GM18861 (cell line): Measurements from ENCODE around the gene TRPV3.
"Not testable (repeated sequence)": the region's sequence is repeated elsewhere in the genome, so short reads cannot be mapped to it uniquely, and the experiment has no call there.

ENCODE experiments used
- ATAC-seq: cut with Tn5 transposase; IDR thresholded peaks from one replicate; pipeline ENCODE4 v1.9.1; 2021; ENCODE audit not compliant: unreplicated experiment

TRPV3 gene

DNA sequence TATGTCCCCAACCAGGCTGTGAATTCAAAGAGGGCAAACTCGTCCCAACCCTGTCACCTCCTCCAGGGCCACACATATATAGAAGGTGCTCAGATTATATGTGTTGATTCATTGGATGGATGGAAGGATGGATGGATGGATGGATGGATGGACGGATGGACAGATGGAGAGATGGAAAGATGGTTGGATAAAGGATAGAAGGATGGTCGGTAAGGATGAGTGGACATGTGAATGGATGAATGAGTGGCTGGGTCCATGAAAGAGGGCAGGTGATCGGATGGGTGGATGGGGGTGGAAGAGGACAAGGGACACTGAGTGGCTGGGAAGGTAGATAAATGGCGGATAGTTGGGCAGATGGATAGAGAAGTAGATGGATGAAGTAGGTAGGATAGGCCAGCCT lies 30.1 kb downstream of the TRPV3 start:
- ATAC-seq = no peak

DNA sequence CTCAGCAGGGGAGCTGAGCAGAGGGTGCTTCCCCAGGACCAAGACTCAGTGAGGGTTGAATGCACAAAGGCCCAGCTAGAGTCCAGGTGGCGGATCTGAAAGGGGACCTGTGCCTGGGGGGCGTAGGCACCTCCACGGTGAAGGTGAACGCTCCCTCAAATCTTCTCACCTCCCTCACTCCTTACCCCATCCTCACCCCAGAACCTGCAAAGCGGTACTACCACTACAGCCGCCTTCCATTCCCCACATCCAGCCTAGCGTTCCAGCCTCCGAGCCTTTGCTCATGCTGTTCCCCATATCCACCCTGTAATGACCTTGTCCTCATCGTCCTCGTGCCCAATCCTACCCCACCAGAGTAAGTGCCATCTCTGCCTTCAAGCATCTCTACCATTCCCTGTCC lies 30.6 kb downstream of the TRPV3 start:
- ATAC-seq = no peak

DNA sequence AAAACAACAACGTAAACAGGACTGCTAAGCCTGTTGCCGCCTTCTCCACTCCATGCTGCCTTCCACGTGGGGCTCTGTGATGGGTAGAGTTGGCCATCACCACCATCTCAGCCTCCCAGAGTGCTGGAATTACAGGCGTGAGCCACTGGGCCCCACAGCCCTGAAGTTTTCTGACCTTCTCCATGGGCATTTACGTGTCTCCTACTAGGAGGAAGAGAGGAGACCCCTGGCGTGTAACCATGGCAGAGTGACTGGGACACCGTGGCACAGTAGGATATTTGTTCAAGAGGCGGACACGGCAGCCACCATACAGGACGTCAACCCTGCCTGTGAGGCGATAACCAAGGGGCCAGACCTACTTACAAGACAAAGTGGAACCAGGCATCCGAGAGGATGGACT lies 31.1 kb downstream of the TRPV3 start:
- no peak for ATAC-seq

DNA sequence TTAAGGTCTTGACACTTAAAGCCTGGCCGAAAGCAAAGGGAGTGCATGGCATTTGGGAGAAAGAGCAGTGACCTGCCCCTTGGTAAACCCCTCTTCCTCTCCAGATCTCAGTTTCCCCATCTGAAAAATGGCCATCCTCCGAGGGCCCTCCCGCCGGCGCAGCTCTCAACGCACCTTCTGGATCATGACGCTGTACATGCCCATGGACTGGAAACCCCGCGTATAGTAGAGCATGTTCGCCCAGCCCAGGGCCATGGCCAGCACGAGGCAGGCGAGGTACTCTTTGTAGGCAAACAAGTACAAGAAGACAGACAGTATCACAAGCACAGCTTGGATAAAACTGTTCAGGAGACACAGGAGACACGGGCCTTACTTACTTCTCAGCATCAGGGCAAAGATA lies 33.6 kb downstream of the TRPV3 start:
- no peak for ATAC-seq

- ATAC-seq = not testable (repeated sequence)
These were observed 38.1 kb downstream of the TRPV3 start for GRCh38 chr17:3519472-3519871.

DNA sequence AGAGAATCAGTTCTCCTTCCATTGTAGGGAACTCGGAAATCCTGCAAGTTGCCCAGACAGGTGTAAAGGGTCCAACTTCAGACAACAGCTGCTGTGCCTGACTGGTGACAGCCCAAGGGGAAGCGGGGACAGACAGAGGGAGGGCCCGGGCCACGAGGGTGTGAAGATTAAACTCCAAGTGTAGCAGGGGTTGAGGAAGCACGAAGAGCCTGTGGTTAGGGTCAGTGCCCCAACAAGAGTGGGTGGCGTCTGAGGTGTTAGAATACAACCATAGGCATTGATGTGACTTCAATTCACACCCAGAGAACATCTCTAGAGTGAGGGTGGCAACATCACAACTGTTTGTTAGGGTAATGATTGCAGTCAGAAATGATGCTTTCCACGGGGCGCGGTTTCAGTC lies 42.7 kb downstream of the TRPV3 start:
- ATAC-seq = no peak

DNA sequence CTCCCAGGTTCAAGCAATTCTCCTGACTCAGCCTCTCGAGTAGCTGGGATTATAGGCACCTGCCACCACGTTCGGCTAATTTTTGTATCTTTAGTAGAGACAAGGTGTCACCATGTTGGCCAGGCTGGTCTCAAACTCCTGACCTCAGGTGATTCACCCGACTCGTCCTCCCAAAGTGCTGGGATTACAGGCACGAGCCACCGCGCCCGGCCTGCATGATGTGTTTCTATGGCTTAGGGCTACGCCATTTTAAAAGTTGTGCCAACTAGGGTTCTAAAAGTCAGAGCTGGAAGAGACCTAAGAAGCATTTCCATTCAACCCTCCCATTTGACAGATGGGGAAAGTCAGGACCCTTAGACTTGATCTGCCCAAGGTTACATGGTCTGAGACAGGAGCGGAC lies 43.4 kb downstream of the TRPV3 start:
- ATAC-seq = not testable (repeated sequence)

DNA sequence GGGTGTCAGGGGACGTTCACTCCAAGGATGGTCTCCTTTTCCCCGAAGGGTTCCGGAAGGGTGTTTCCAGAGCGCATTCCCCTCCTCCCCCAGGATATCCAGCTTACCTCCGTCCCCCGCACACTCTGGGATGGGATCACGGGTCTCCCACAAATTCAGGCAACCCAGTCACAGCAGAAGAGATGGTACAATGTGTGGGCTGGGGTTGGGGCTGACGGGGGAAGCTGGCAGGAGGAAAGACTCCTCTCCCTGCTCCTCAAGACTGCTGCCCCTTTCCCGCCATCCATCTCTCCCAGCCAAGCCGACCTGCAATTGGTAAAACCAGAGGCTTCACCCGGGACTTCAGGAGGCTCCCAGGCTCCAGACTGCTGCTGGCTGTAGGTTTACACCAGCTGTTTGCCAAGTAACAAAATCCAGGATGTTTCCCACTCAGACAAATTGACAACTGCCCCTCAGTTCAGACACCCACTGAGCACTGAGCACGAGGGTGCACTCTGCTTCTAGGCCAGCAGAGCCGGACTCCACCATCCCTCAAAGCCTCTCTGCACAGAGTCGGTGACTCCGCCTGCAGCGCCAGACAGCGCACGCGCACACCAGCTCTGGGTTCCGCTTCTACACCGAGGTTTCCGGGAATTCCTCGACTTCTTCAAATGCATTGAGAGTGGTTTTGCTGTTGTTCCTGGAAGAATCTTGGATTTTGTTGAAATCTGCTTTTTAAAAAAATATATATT lies 44.1 kb downstream of the TRPV3 start:
- no peak for ATAC-seq

DNA sequence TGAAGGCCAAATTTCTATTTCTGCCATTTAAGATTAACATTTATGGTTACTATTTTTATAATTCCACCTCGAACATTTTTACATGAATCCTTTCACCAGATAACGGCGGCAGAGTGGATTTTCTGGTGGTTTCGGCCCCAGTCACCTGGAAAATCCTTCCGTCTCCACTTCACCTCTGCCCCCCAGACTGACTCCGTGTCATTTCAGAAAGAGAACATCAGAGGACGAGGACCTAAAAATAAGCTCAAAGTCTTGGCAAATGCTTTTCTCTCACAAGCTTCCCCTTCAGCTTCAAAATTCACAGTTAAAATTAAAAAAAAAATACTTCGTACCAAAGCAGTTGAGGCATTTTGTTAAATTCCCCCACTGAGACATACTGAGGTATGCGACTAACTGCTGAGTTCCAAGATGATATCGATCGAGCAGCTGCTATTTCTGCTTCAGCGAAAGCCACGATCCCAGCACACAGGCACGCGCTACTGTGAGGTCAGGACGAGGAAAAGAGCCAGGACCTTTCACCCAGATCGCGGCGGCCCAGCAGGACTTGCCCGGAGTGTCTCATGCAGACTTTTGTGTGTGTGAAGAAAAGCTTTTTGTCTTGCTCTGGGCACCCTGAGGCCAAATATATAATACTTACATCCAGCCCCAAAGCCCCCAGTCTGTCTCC lies 45.0 kb downstream of the TRPV3 start:
- no peak for ATAC-seq

DNA sequence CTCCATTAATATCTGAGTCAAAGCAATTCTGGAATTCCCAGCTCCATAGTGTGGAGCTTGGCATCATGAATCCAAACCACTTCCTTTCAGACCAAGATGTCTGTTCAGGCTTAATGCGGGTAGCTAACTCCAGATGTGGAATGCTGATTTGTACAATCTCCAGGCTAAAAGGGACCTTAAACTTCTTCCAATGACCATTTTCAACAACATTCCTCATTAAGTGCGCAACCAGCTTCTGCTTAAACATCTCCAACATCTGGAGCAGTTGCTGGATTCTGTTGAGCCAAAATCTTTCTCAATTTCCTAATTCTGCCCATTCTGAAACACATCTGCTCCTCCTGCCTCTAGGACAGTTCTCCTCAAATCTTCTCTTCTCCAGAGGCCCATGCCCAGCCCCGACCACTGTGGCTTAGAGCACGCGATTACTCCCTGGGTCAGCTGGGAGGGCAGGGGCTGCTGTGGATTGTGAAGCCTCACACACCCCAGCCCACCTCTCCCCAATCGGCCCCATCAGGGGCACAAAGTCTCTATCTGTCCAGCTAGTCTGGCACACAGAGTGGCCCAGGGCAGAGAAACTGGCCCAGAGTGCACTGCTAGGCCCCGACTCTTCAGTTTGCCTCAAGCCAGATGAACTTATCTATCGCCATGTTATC lies 45.6 kb downstream of the TRPV3 start:
- ATAC-seq = no peak

GRCh38 chr17:3510090-3510489 lies 47.5 kb downstream of the TRPV3 start:
- ATAC-seq = no peak

GRCh38 chr17:3507869-3508268 lies 49.7 kb downstream of the TRPV3 start:
- ATAC-seq = no peak

DNA sequence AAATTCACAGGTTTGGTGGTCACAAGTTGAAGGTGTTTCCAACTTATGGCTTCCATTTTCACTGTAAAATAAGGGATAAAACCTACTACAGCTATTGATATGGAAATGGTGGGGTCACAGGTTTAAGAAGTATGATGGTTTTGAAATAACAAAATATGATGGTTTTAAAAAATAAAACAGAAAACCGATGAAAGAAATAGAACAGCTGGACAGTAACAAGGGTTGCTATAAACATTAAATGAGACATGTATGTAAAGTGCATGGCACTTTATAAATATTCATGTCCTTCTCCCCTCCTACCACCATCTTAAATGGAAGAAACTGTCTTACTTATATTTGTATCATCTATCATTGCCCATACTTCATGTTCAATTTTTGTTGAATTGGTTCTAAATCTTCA lies 50.5 kb downstream of the TRPV3 start:
- no peak for ATAC-seq

- ATAC-seq = no peak
These were observed 51.6 kb downstream of the TRPV3 start for GRCh38 chr17:3506054-3506453.

- ATAC-seq = no peak
These were observed 52.6 kb downstream of the TRPV3 start for GRCh38 chr17:3505008-3505407.

GRCh38 chr17:3503285-3503684 lies 54.3 kb downstream of the TRPV3 start:
- no peak for ATAC-seq

DNA sequence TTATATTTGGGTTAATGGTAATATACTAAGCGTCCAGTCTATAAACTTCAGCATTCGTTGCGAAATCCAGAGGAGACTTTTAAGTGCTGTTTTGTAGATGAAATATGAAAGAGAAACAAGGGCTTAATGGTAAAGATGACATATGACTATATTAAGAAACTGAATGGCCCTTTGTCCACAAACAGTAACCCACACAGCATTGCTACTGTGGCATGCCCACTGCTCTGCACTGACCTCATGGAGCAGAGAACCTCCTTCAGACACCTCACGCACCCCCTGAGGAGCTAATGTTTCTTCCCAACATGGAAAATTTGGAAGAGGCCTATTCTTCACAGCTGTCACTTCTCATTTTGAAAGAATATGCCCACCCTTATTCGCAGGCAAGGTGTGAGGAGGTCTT lies 55.1 kb downstream of the TRPV3 start:
- no peak for ATAC-seq

- no peak for ATAC-seq
These were observed 56.3 kb downstream of the TRPV3 start for GRCh38 chr17:3501344-3501743.

DNA sequence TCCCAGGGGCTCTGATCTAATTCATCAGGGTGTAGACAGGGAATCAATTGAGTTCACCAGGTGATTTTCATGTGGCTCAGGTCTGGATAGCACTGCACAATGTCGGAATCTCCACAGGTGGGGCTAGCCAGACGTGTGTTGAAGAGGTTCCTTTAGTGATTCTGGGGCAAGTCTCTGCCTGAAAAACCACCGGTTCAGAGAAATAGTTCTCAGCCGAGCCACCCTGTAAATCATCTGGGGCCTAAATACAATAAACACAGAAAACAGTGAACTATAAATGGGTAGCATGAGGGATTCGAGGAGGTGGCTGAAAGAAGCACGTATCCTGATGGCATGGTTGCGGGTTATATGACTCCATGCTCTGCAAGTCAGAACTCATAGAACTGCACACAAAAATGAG lies 60.5 kb downstream of the TRPV3 start:
- ATAC-seq = no peak

- ATAC-seq = no peak
These were observed 72.0 kb downstream of the TRPV3 start for GRCh38 chr17:3485481-3486068.

GRCh38 chr17:3482852-3483251 lies 74.8 kb downstream of the TRPV3 start:
- no peak for ATAC-seq

- ATAC-seq = no peak
These were observed 77.6 kb downstream of the TRPV3 start for GRCh38 chr17:3479988-3480387.
